AG04450 (cell line): ENCODE data around the gene NTM. TPM values are rescaled to one million over a fixed set of nuclear protein-coding genes. Genes with fewer than 3 reads are reported as not detected.

Experiments
- CTCF ChIA-PET: fragments of 300-600, 350-600 bp; formaldehyde crosslinking; extraction: SDS; loops from one replicate; lab custom pipeline; 2022; ENCODE audit warnings: antibody characterized with exemption, inconsistent platforms; lab: Charles Lee
- POLR2A ChIA-PET: fragments of 350-600 bp; formaldehyde crosslinking; extraction: SDS; loops from one replicate; lab custom pipeline; 2021; ENCODE audit warnings: antibody characterized with exemption, inconsistent platforms; lab: Yijun Ruan, JAX
- DNase-seq: peaks from one replicate; pipeline ENCODE4 v3.0.0-alpha.2; 2011; ENCODE audit warnings: low read depth, low spot score
- H3K27ac ChIP-seq: one replicate; pipeline ENCODE4 v1.5.1; 2012; ENCODE audit warnings: low read depth, low read length, control low read depth
- H3K27me3 ChIP-seq: one replicate; pipeline ENCODE4 v1.6.0; 2012; ENCODE audit warnings: low read length; ENCODE audit not compliant: control insufficient read depth, insufficient read depth
- H3K4me3 ChIP-seq: 2 replicates; pipeline ENCODE4 v1.5.1; 2011; ENCODE audit warnings: mild to moderate bottlenecking, low read depth, low read length, control low read depth
- H3K9me3 ChIP-seq: 2 replicates; pipeline ENCODE4 v1.5.1; 2012; ENCODE audit warnings: low read length; ENCODE audit not compliant: control insufficient read depth, insufficient read depth
- CTCF ChIP-seq: IDR thresholded peaks from 2 replicates; pipeline ENCODE4 v1.5.1; 2011; ENCODE audit warnings: low read depth, low read length, control low read depth, inconsistent platforms
- polyA plus RNA-seq: library from polyadenylated mRNA; depleted of rRNA; stranded (reverse); fragments of >200 nt; gene quantifications from 2 replicates; pipeline ENCODE4 v1.2.3, GENCODE V29; 2011

Gene NTM
- polyA plus RNA-seq, 1 experiment = 26.9 TPM

DNA sequence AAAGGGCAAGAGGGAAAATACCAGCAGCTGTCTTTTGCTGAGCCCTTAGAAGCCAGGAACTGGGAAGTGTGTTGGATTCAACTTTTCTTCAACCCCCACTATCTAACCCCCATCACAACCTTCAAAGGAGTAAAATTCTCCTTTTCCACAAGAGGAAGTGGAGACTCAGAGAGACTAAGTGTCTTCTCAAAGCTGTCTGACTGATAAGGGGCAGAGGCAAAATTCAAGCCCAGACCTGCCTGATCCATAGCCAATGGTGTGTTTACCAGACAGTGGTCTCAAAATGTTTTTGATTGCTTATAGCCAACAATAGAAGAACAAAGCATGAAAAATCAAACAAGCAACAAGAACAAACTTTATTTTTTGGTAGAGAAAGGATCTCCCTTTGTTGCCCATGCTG lies 707.0 kb downstream of the NTM start:
- POLR2A ChIA-PET = no interaction called here
- CTCF ChIA-PET = interaction anchor here (1.3 kb wide), 1 partner anchor 49 kb away, joined by 5 read pairs; no protein-coding TSS in a partner anchor
- no peak overlapping the region for H3K4me3 ChIP-seq
- DNase-seq = no peak
- peaks cover 3% of the 10 kb centered on the region; the same call in 1 of the 2 replicates for H3K9me3 ChIP-seq
- no peaks in the 10 kb centered on the region for H3K27me3 ChIP-seq
- TF ChIP-seq CTCF = no peak
- no peak overlapping the region for H3K27ac ChIP-seq

- CTCF ChIA-PET = no interaction called here
- peaks cover 3% of the 10 kb centered on the region; the same call in 1 of the 2 replicates for H3K9me3 ChIP-seq
- POLR2A ChIA-PET = no interaction called here
Observed at GRCh38 chr11:132078264-132079076, 708.1 kb downstream of the NTM start.

GRCh38 chr11:132080127-132080526 lies 709.7 kb downstream of the NTM start:
- ChIA-PET CTCF (interaction anchor here (1.1 kb wide), 1 partner anchor 47 kb away, joined by 4 read pairs; no protein-coding TSS in a partner anchor), POLR2A (no interaction called here)
- Histone ChIP-seq H3K27ac (no peak overlapping the region), H3K4me3 (no peak overlapping the region), H3K27me3 (no peaks in the 10 kb centered on the region), H3K9me3 (peaks cover 3% of the 10 kb centered on the region; the same call in 1 of the 2 replicates)
- TF ChIP-seq CTCF = no peak
- no peak for DNase-seq

More at GRCh38 chr11:132078264-132079076, 708.1 kb downstream of the NTM start:
- no peak overlapping the region for H3K27ac ChIP-seq
- TF ChIP-seq CTCF = no peak
- DNase-seq = no peak
- no peak overlapping the region for H3K4me3 ChIP-seq
- no peaks in the 10 kb centered on the region for H3K27me3 ChIP-seq

DNA sequence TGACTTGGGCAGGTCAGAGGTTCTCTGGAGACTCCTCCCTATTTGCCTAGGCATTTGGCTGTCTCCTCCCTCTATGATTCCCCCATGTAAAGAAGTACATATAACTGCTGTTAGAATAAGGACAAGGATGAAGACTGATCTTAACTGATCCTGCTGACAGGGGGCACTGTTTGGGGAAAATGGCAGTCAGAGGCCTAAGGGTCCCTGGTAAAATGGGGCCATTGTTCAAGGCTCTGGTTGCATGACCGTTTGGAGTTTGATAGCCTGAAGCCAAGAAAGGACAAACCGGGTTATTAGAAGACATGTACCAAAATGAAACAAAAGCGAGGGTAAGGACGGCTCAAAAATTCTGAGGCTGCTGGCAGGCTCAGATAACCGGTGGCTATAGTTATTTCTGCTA lies 712.2 kb downstream of the NTM start:
- TF ChIP-seq CTCF = no peak
- ChIA-PET POLR2A (no interaction called here), CTCF (interaction anchor here (1.0 kb wide), 1 partner anchor 54 kb away, joined by 3 read pairs; no protein-coding TSS in a partner anchor)
- Histone ChIP-seq H3K4me3 (no peak overlapping the region), H3K27me3 (no peaks in the 10 kb centered on the region), H3K9me3 (peaks cover 15% of the 10 kb centered on the region), H3K27ac (no peak overlapping the region)
- no peak for DNase-seq

GRCh38 chr11:132084433-132084832 lies 714.0 kb downstream of the NTM start:
- no peaks in the 10 kb centered on the region for H3K27me3 ChIP-seq
- TF ChIP-seq CTCF = no peak
- H3K27ac ChIP-seq = no peak overlapping the region
- CTCF ChIA-PET = interaction anchor here (0.5 to 1.8 kb wide), 2 partner anchors 42 to 183 kb away, joined by 3 to 4 read pairs; no protein-coding TSS in a partner anchor
- H3K9me3 ChIP-seq = peaks cover 19% of the 10 kb centered on the region
- POLR2A ChIA-PET = no interaction called here
- H3K4me3 ChIP-seq = no peak overlapping the region
- DNase-seq = no peak
